Natural killer cell (primary cell): ENCODE results near the gene PRKN. TPM values are rescaled to one million over a fixed set of nuclear protein-coding genes. Genes with fewer than 3 reads are reported as not detected.

Source experiments
- ATAC-seq, 3 donors: fragments of 150-1000 bp in 2 of 3; fragments of 200-7000 bp in 1 of 3; cut with Tn5 transposase; 1 replicate in 1 of 3; 2 replicates in 2 of 3; pipeline ENCODE4 v1.10.0; 2021; ENCODE audit warnings: mild to moderate bottlenecking in 2 of 3, moderate library complexity in 2 of 3
- DNase-seq, 2 donors: peaks; one replicate each; pipeline versions ENCODE4 v3.0.0 to v3.0.0-alpha.2; 2013 to 2021; ENCODE audit warnings: mixed read lengths in 1 of 2
- H3K27ac ChIP-seq: one replicate; pipeline ENCODE4 v1.5.1; 2013; ENCODE audit warnings: mild to moderate bottlenecking, low read length
- H3K27me3 ChIP-seq: one replicate; pipeline ENCODE4 v1.6.1; 2013; ENCODE audit warnings: low read length; ENCODE audit not compliant: control insufficient read depth, insufficient read depth
- H3K36me3 ChIP-seq: one replicate; pipeline ENCODE4 v1.6.1; 2013; ENCODE audit warnings: low read length; ENCODE audit not compliant: control insufficient read depth, insufficient read depth
- H3K4me1 ChIP-seq: one replicate; pipeline ENCODE4 v1.6.1; 2013; ENCODE audit warnings: low read length; ENCODE audit not compliant: control insufficient read depth, insufficient read depth
- H3K4me3 ChIP-seq: one replicate; pipeline ENCODE4 v1.5.1; 2013; ENCODE audit warnings: low read length
- H3K9me3 ChIP-seq: one replicate; pipeline ENCODE4 v1.6.1; 2013; ENCODE audit warnings: low read length; ENCODE audit not compliant: control insufficient read depth, insufficient read depth
- H3K27ac Mint-ChIP-seq, 2 donors: one replicate each; pipeline ENCODE4 v1.8.0; 2022; ENCODE audit warnings: mild to moderate bottlenecking in 2 of 2, mixed read lengths in 2 of 2, moderate library complexity in 1 of 2
- H3K27me3 Mint-ChIP-seq, 2 donors: one replicate each; pipeline ENCODE4 v1.8.0; 2022; ENCODE audit warnings: low read depth in 2 of 2, mixed read lengths in 2 of 2
- H3K36me3 Mint-ChIP-seq: one replicate; pipeline ENCODE4 v1.8.0; 2022; ENCODE audit warnings: mixed read lengths
- H3K4me1 Mint-ChIP-seq, 2 donors: one replicate each; pipeline ENCODE4 v1.8.0; 2022; ENCODE audit warnings: mixed read lengths in 2 of 2
- H3K4me3 Mint-ChIP-seq: one replicate; pipeline ENCODE4 v1.8.0; 2022; ENCODE audit warnings: mild to moderate bottlenecking, moderate library complexity, mixed read lengths
- H3K9me3 Mint-ChIP-seq, 2 donors: one replicate each; pipeline ENCODE4 v1.8.0; 2022; ENCODE audit warnings: mixed read lengths in 2 of 2
- WGBS: methylation state at CpG from one replicate; pipeline ENCODE4 v1.1.7; 2013; ENCODE audit warnings: missing lambda C conversion rate; ENCODE audit not compliant: insufficient coverage; 5-methylcytosine and 5-hydroxymethylcytosine counted together
- intact Hi-C: fragments of 100-400 bp; cut with micrococcal nuclease; formaldehyde crosslinking; loops from one replicate; pipeline ENCODE4 v1.14.2; 2022
- total RNA-seq, 4 donors: library from RNA; stranded (reverse); fragments of 120-200 nt in 1 of 4; gene quantifications; one replicate each; pipeline versions ENCODE4 v1.2.3 to v1.2.4, GENCODE V29; 2013 to 2022
- TF ChIP-seq, protein P1 (sequence below): fragments of 200-600 bp; IDR thresholded peaks from one replicate; pipeline ENCODE4 v1.8.0; 2022; ENCODE audit warnings: antibody characterized with exemption

Gene PRKN
- total RNA-seq, 3 donors from 2014 or later (not counting 1 experiment from before 2014, with no cell fraction given): 1.4 to 1.9 (median 1.9) TPM

DNA sequence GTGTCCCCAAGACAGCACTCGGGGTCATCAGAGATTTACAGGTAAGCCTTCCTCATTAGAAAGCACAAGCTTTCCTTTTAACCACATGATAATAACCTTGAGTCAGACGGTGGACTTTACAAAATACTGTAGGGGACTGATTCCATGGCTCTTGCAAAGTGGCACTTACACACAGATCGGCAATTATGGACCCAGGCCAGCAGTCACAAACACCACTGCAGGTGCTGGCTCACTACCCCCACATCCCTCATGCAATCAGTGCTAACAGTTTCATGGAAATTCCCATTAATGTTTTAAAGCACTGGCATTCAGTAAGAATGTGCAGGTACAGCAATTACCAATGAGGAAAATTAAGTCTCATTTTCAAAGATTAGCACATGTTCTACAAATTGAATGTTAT, 516.5 kb downstream of the PRKN start:
- no peaks in the 10 kb centered on the region for H3K9me3 ChIP-seq
- TF ChIP-seq, protein P1, sequence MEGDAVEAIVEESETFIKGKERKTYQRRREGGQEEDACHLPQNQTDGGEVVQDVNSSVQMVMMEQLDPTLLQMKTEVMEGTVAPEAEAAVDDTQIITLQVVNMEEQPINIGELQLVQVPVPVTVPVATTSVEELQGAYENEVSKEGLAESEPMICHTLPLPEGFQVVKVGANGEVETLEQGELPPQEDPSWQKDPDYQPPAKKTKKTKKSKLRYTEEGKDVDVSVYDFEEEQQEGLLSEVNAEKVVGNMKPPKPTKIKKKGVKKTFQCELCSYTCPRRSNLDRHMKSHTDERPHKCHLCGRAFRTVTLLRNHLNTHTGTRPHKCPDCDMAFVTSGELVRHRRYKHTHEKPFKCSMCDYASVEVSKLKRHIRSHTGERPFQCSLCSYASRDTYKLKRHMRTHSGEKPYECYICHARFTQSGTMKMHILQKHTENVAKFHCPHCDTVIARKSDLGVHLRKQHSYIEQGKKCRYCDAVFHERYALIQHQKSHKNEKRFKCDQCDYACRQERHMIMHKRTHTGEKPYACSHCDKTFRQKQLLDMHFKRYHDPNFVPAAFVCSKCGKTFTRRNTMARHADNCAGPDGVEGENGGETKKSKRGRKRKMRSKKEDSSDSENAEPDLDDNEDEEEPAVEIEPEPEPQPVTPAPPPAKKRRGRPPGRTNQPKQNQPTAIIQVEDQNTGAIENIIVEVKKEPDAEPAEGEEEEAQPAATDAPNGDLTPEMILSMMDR: no peak
- ATAC-seq (no peak), DNase-seq (no peak)
- peaks cover 3 to 8% of the 10 kb centered on the region in 2 donors for H3K9me3 Mint-ChIP-seq
- no peaks in the 10 kb centered on the region for H3K4me1 Mint-ChIP-seq
- H3K36me3 Mint-ChIP-seq: no peaks in the 10 kb centered on the region
- intact Hi-C loops: no loop called here
- WGBS: 88% methylated on average over 3 of the region's 3 CpGs
- H3K27me3 Mint-ChIP-seq: no peaks in the 10 kb centered on the region
- H3K27ac ChIP-seq: no peak overlapping the region
- no peaks in the 10 kb centered on the region for H3K4me1 ChIP-seq
- no peak overlapping the region for H3K27ac Mint-ChIP-seq
- no peaks in the 10 kb centered on the region for H3K27me3 ChIP-seq
- no peak overlapping the region for H3K4me3 Mint-ChIP-seq
- no peak overlapping the region for H3K4me3 ChIP-seq
- no peaks in the 10 kb centered on the region for H3K36me3 ChIP-seq

DNA sequence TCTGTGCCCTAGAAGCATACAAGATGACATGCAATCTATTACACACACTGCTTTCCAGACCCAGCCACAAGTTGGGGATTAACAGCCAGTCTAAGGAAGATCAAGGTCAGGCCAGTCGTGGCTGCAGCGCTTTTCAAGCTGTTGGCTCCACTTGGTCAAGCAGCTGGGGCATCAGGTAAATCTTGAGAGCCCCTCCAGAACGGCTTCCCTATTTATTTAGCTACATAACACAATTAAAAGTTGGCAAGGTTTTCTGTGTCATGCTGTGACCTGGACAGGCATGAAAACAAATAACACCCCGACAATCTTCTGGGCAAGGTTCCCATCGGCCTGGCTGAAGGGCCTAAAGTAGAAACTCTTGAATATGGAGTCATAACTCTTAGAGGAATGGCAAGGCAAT, 524.3 kb downstream of the PRKN start:
- DNase-seq (no peak), ATAC-seq (no peak)
- Mint-ChIP-seq H3K27me3 (no peaks in the 10 kb centered on the region), H3K4me3 (no peak overlapping the region), H3K36me3 (no peaks in the 10 kb centered on the region), H3K4me1 (no peaks in the 10 kb centered on the region), H3K27ac (no peak overlapping the region), H3K9me3 (peaks cover 5 to 12% of the 10 kb centered on the region in 2 donors)
- WGBS: 88% methylated on average over 5 of the region's 5 CpGs
- Histone ChIP-seq H3K4me3 (no peak overlapping the region), H3K36me3 (no peaks in the 10 kb centered on the region), H3K9me3 (no peaks in the 10 kb centered on the region), H3K4me1 (no peaks in the 10 kb centered on the region), H3K27me3 (no peaks in the 10 kb centered on the region), H3K27ac (no peak overlapping the region)
- intact Hi-C loops: no loop called here
- TF ChIP-seq, protein P1: no peak

DNA sequence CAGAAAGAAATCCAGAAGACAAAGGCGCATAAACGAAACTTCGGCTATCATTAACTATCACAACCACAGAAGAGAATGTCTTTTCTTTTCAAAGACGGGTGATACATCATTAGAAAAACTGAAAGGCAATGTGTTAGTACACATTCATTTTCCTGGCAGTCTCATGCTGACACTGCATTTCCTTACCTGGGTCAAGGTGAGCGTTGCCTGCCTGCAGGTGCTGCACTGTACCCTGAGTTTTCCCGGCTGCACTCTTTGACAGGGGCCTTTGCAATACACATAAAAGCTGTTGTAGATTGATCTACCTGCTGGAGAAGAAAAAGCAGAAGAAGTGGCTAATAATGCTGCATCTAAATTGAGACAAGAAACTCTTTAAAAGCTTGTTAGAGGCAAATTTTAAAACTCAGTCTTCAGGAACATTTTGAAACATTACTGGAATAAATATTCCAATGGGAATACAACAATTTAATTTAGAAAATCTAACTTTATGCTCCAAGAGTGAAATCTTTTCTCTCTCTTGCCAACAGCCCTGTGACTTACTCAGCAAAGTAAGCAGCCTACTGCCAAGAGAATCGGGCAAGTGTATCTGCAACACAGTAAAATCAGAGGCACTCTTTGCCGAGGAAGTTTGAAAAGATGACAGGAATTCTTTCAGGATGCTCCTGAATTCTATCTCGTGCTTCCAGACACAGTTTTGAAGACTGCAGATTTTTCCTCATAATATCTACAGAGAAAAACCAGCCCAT, 526.4 kb downstream of the PRKN start:
- Mint-ChIP-seq H3K4me1 (no peaks in the 10 kb centered on the region), H3K9me3 (peaks cover 2 to 4% of the 10 kb centered on the region in 2 donors), H3K36me3 (no peaks in the 10 kb centered on the region), H3K27me3 (no peaks in the 10 kb centered on the region), H3K27ac (no peak overlapping the region), H3K4me3 (no peak overlapping the region)
- TF ChIP-seq, protein P1: no peak
- DNase-seq (no peak), ATAC-seq (no peak)
- Histone ChIP-seq H3K27ac (no peak overlapping the region), H3K27me3 (no peaks in the 10 kb centered on the region), H3K36me3 (no peaks in the 10 kb centered on the region), H3K4me1 (no peaks in the 10 kb centered on the region), H3K4me3 (no peak overlapping the region), H3K9me3 (no peaks in the 10 kb centered on the region)
- WGBS: 92% methylated on average over 9 of the region's 9 CpGs
- intact Hi-C loops: no loop called here

DNA sequence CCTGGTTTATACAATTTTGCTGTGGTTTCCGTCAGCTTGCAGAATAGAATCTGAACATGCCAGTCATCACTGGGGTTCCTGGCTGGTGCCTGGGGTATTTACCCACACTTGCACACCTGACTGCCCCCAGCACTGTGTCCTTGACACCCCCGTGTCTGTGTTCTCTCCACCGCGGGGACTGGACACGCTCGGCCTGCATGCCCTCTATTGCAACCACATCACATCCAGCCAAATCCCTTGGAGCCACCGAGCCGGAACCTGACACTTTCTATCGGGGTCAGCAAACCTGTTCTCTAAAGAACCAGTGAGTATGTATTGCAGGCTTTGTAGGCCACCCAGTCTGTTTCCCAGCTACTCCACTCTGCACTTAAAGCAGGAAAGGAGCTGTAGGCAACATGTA, 527.5 kb downstream of the PRKN start:
- no peaks in the 10 kb centered on the region for H3K4me1 ChIP-seq
- H3K4me1 Mint-ChIP-seq: no peaks in the 10 kb centered on the region
- H3K4me3 Mint-ChIP-seq: no peak overlapping the region
- TF ChIP-seq, protein P1: no peak
- ATAC-seq (no peak), DNase-seq (no peak)
- no peaks in the 10 kb centered on the region for H3K27me3 Mint-ChIP-seq
- H3K9me3 ChIP-seq: no peaks in the 10 kb centered on the region
- no peaks in the 10 kb centered on the region for H3K36me3 Mint-ChIP-seq
- H3K27ac ChIP-seq: no peak overlapping the region
- peaks cover under 1 to 1% of the 10 kb centered on the region in 2 donors for H3K9me3 Mint-ChIP-seq
- no peak overlapping the region for H3K4me3 ChIP-seq
- 93% methylated on average over 9 of the region's 9 CpGs for WGBS
- H3K36me3 ChIP-seq: no peaks in the 10 kb centered on the region
- H3K27ac Mint-ChIP-seq: no peak overlapping the region
- intact Hi-C loops: no loop called here
- no peaks in the 10 kb centered on the region for H3K27me3 ChIP-seq
